ENCODE results near the gene PDE4C. TPM values are rescaled to one million over a fixed set of nuclear protein-coding genes. Genes with fewer than 3 reads are reported as not detected.

Gene PDE4C
- 1.2 TPM for total RNA-seq
- long read RNA-seq, partial matches to known transcripts, result 0 of 2 reads
- long read RNA-seq, other reads (novel, unspliced or antisense), result 1 of 2 reads

- ATAC-seq, result peak; percentile 24
- intact Hi-C loops (cut with micrococcal nuclease), result no loop called here
- DNase-seq, result peak; percentile 69
Observed at GRCh38 chr19:18225702-18226468, at the start of gene PDE4C. Gene PDE4C (minus strand): TSS chr19:18226438. CDS start chr19:18226415, 23 bp downstream.

- ATAC-seq, result peak; percentile 83
- DNase-seq, result peak; percentile 94
- intact Hi-C loops (cut with micrococcal nuclease), result no loop called here
Observed at GRCh38 chr19:18274781-18275356, 48.6 kb upstream of the PDE4C start.

GRCh38 chr19:18274219-18274780, 48.1 kb upstream of the PDE4C start, which contains the start of gene IQCN:
Gene IQCN (minus strand): TSS chr19:18274452. CDS start chr19:18269478, 4,974 bp downstream.
- DNase-seq, result no peak
- peak; percentile 2 for ATAC-seq
- intact Hi-C loops (cut with micrococcal nuclease), result no loop called here

DNA sequence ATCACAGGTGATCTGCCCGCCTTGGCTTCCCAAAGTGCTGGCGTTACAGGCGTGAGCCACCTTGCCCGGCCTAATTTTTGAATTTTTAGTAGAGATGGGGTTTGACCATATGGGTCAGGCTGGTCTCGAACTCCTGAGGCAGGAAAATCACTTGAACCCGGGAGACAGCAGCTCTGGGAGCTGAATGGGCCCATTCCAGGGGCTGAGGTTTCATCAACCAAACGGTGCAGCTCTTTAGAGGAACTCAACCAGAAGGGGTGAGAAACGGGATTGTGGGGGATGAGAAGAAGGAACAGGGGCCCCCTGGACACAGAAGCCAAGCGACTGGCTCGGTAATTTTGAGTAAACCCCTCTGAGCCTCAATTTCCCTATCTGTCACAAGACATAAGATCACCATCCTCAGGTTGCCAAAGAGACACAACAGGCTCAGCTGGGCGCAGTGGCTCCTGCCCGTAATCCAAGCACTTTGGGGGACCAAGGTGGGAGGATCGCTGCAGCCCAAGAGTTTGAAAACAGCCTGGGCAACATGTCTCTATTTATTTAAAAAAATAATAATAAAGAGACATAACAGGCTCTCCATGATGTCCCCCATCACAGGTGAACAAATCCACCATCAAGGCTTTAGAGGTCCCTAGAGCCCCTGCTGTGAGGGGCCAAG, 47.5 kb upstream of the PDE4C start:
- ATAC-seq (no peak), DNase-seq (no peak)
- intact Hi-C loops (cut with micrococcal nuclease), result no loop called here

- no peak for ATAC-seq
- no peak for DNase-seq
- intact Hi-C loops (cut with micrococcal nuclease), result no loop called here
Observed at GRCh38 chr19:18271433-18271841, 45.2 kb upstream of the PDE4C start.

DNA sequence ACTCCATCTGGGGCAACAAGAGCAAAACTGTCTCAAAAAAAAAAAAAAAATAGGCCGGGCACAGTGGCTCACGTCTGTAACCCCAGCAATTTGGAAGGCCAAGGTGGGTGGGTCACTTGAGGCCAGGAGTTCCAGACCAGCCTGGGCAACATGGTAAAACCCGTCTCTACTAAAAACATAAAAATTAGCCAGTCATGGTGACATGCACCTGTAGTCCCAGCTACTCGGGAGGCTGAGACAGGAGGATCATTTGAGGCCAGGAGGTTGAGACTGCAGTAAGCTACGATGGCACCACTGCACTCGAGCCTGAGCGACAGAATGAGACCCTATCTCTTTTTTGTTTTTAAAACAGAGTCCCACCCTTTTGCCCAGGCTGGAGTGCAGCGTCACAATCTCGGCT, 44.1 kb upstream of the PDE4C start:
- ATAC-seq (no peak), DNase-seq (no peak)
- intact Hi-C loops (cut with micrococcal nuclease), result no loop called here

DNA sequence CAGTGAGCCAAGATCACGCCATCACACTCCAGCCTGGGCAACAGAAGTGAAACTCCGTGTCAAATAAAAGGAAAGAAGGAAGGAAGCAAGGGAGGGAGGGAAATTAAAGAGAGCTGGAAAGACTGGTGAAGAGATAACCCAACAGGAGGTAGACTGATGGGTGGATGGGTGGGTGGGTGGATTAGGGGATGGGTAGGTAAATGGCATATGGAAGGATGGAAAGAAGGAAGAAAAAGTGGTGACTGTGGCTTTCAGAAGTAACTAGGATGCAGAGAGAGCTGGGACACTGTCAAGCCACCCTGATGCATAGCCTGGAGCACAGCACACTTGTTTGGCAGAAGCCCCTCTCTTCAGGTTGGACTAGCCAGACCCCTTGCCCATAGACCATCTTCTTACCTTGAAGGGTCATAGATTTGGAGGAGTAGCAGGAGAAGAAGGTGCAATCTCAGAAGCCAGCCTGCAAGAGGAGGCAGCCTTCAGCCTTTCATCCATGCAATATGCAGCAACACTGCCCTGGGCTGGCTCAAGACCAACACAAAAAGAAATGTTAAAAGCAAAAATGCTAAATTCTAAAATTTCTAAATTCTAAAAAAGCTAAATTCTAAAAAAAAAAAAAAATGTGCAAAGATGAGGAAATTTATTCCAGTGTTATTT, 43.0 kb upstream of the PDE4C start:
- intact Hi-C loops (cut with micrococcal nuclease), result loop anchor here (10.0 kb wide), 1 partner anchor 54 kb away; no protein-coding TSS in a partner anchor
- ATAC-seq, result no peak

GRCh38 chr19:18266771-18267686, 40.8 kb upstream of the PDE4C start:
- ATAC-seq (no peak), DNase-seq (no peak)
- intact Hi-C loops (cut with micrococcal nuclease), result loop anchor here (10.0 kb wide), 1 partner anchor 52 kb away; no protein-coding TSS in a partner anchor

More for the DNA sequence above, 43.0 kb upstream of the PDE4C start:
- DNase-seq, result no peak

GRCh38 chr19:18265582-18265981, 39.3 kb upstream of the PDE4C start:
- DNase-seq (no peak), ATAC-seq (no peak)
- intact Hi-C loops (cut with micrococcal nuclease), result loop anchor here (10.0 kb wide), 1 partner anchor 51 kb away; no protein-coding TSS in a partner anchor

- intact Hi-C loops (cut with micrococcal nuclease), result loop anchor here (10.0 kb wide), 1 partner anchor 50 kb away; no protein-coding TSS in a partner anchor
Observed at GRCh38 chr19:18264971-18265540, 38.8 kb upstream of the PDE4C start.

GRCh38 chr19:18264137-18264854, 38.1 kb upstream of the PDE4C start:
- intact Hi-C loops (cut with micrococcal nuclease), result loop anchor here (10.0 kb wide), 1 partner anchor 49 kb away; no protein-coding TSS in a partner anchor
- no peak for DNase-seq
- ATAC-seq, result peak; percentile 10

More at GRCh38 chr19:18264971-18265540, 38.8 kb upstream of the PDE4C start:
- DNase-seq, result no peak
- ATAC-seq, result no peak

DNA sequence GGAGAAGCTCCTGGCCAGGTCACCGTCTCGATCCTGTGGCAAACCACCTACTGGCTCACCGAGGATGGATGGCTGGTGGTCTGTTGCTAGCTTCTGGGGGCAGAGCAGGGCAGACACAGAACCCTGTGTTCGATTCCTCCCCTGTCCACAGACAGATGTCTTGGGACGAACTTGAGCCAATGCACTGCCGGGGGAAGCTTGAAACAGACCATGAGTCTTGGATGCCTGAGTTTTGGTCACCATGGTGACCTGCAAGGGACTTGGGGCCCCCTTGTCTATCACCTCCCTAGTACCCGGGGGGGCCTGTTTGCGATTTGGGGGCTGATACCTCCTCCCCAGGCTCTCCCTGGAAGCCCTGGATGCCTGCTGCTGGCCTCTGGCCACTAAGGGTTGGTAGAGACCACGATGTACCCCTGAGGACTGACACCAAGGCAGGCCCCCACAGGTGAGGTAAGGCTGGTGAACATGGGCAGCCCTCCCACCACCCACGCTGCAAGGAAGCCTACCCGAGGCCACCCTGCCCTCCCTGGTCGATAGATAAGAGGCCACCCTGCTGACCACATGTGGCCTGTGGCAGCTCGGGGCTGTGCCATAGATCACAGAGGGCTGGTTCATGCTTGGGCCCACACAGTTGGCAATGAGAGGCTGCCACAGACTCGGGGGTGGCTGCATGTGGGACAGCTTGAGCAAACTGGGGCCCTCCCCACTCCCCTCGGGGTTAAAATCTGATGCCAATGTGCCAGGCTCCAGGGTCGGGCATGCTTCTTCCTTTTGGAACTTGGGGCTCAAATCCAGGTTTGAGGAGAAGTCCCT, 37.3 kb upstream of the PDE4C start:
- DNase-seq, result no peak
- intact Hi-C loops (cut with micrococcal nuclease), result loop anchor here (10.0 kb wide), 1 partner anchor 49 kb away; no protein-coding TSS in a partner anchor
- no peak for ATAC-seq

DNA sequence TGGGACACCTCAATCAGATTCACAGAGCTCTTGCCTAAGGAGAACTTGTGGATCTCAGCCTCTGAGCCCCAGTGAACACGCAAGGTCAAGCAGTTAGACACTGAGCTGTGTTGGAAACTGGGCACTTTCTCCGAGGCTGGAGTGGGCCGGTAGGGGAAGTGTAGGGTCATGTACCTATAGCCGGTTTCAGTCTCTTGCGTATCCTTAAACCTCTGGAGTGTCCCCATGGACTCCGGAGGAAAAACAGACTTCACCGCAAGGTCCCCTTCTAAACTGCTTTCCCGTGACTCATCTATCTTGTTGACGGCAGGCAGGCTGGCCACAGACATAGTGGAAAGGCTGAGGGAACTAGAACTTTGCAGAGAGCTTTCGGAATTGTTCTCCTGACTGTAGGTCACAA, 36.7 kb upstream of the PDE4C start:
- intact Hi-C loops (cut with micrococcal nuclease), result loop anchor here (10.0 kb wide), 1 partner anchor 48 kb away; no protein-coding TSS in a partner anchor
- ATAC-seq (no peak), DNase-seq (no peak)

DNA sequence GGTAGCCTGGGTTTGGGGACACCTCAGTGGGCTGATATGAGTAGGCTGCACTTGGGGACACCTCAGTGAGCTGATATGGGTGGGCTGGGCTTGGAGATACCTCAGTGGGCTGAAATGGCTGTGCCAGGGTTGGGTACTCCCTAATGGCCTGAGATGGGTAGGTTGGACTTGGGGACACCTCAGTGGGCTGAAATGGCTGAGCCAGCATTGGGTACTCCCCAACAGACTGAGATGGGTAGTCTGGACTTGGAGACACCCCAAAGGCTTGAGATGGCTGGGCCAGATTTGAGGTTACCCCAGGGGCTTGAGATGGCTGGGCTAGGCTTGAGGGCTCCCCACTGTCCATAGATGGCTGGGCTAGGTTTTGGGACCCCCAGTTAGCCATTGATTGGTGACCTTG, 35.9 kb upstream of the PDE4C start:
- intact Hi-C loops (cut with micrococcal nuclease), result loop anchor here (10.0 kb wide), 1 partner anchor 47 kb away; no protein-coding TSS in a partner anchor
- ATAC-seq, result no peak
- no peak for DNase-seq

DNA sequence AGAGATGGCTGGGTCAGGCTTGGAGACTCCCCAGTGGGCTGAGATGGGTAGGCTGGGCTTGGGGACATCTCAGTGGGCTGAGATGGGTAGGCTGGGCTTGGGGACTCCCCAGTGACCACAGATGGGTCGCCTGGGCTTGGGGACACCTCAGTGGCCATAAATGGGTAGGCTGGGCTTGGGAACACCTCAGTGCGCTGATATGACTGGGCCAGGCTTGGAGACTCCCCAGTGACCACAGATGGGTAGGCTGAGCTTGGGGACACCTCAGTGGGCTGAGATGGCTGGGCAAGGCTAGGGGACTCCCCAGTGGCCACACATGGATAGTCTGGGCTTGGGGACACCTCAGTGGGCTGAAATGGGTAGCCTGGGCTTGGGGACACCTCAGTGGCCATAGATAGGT, 35.2 kb upstream of the PDE4C start:
- DNase-seq (no peak), ATAC-seq (no peak)
- intact Hi-C loops (cut with micrococcal nuclease), result loop anchor here (10.0 kb wide), 1 partner anchor 47 kb away; no protein-coding TSS in a partner anchor

DNA sequence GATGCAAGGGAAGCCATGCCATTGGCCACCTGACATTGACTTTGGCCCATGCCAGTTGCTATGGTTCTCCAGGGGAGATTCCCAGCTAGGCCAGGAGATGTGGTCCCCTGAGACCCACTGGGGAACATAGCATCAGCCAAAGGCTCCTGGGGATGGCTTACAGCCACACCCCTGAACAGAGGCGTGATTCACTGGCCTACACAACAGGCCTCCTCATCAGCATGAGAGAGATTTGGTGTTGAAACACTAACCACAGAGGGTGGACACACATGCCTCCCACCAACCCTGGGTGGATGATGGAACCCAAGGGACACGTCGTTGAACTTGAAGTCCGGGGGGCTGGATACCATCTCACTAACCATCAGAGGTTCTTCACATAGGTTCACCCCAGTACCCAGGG, 33.7 kb upstream of the PDE4C start:
- no peak for DNase-seq
- intact Hi-C loops (cut with micrococcal nuclease), result loop anchor here (10.0 kb wide), 1 partner anchor 45 kb away; no protein-coding TSS in a partner anchor
- no peak for ATAC-seq

Data from left ventricle myocardium superior (tissue), 1 donor.